Measurements from ENCODE around the gene ALDH1L1.

The ALDH1L1 gene

GRCh38 chr3:126087552-126088175 is 92.7 kb downstream of the ALDH1L1 start:
- POLR2A ChIA-PET = no interaction called here
- no peaks in the 10 kb centered on the region for H3K36me3 ChIP-seq (ENCODE audit: control insufficient read depth in 4 of 4, insufficient read depth in 4 of 4, low read length in 3 of 4)
- H3K27me3 ChIP-seq (replicated peaks in 2 of 5; ENCODE audit: control insufficient read depth in 4 of 5, insufficient read depth in 5 of 5, low read length in 4 of 5) = no peaks in the 10 kb centered on the region
- DNase-seq = no peak
- no peaks in the 10 kb centered on the region for H3K9me3 ChIP-seq (ENCODE audit: control extremely low read depth in 1 of 5, control insufficient read depth in 4 of 5, insufficient read depth in 2 of 5, low read depth in 1 of 5, low read length in 4 of 5)
- 94% methylated on average over 1 of the region's 1 CpG for WGBS (ENCODE audit: insufficient coverage)
- H3K4me3 ChIP-seq (ENCODE audit: control insufficient read depth in 1 of 7, extremely low read depth in 1 of 7, insufficient read depth in 4 of 7, low read depth in 2 of 7, low read length in 6 of 7) = no peak overlapping the region
- CTCF ChIA-PET = no interaction called here
- H3K27ac ChIP-seq (ENCODE audit: insufficient read depth in 1 of 2, low read depth in 1 of 2, low read length in 2 of 2, poor library complexity in 1 of 2, severe bottlenecking in 2 of 2) = no peak overlapping the region
- peaks cover 0 to 12% (median 7%) of the 10 kb centered on the region in 4 experiments for H3K4me1 ChIP-seq (ENCODE audit: control extremely low read depth in 1 of 4, control insufficient read depth in 4 of 4, insufficient read depth in 4 of 4, low read length in 3 of 4)

DNA sequence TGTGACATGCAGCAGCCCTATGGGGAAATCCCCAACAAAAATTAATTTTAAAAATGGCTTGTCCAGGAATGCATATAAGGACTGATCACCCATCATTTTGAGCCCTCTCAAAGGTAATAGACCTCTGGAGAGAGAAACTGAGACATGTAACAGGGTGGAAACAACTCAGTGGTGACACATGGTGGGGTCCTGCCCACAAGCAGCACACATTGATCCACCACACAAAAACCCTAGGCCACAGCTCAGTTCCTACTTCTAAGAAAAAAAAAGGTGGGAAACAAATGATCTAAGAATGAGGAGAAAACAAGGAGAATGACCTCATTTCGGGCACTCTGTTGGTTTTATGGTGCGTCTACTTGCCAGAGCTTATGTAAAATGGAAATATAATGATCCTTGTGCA is 94.5 kb downstream of the ALDH1L1 start:
- WGBS (ENCODE audit: insufficient coverage) = 100% methylated on average over 1 of the region's 2 CpGs
- H3K4me3 ChIP-seq (ENCODE audit: control insufficient read depth in 1 of 7, extremely low read depth in 1 of 7, insufficient read depth in 4 of 7, low read depth in 2 of 7, low read length in 6 of 7) = no peak overlapping the region
- H3K36me3 ChIP-seq (ENCODE audit: control insufficient read depth in 4 of 4, insufficient read depth in 4 of 4, low read length in 3 of 4) = peaks cover 0 to 2% (median 0%) of the 10 kb centered on the region in 4 experiments
- no peak overlapping the region for H3K27ac ChIP-seq (ENCODE audit: insufficient read depth in 1 of 2, low read depth in 1 of 2, low read length in 2 of 2, poor library complexity in 1 of 2, severe bottlenecking in 2 of 2)
- CTCF ChIA-PET = interaction anchor here (1.2 kb wide), 1 partner anchor 14 kb away, joined by 3 read pairs; no protein-coding TSS in a partner anchor
- POLR2A ChIA-PET = no interaction called here
- peak in 1 of 3 donors; percentile 7 for DNase-seq
- peaks cover 0 to 12% (median 7%) of the 10 kb centered on the region in 4 experiments for H3K4me1 ChIP-seq (ENCODE audit: control extremely low read depth in 1 of 4, control insufficient read depth in 4 of 4, insufficient read depth in 4 of 4, low read length in 3 of 4)
- no peaks in the 10 kb centered on the region for H3K9me3 ChIP-seq (ENCODE audit: control extremely low read depth in 1 of 5, control insufficient read depth in 4 of 5, insufficient read depth in 2 of 5, low read depth in 1 of 5, low read length in 4 of 5)
- H3K27me3 ChIP-seq (replicated peaks in 2 of 5; ENCODE audit: control insufficient read depth in 4 of 5, insufficient read depth in 5 of 5, low read length in 4 of 5) = no peaks in the 10 kb centered on the region

DNA sequence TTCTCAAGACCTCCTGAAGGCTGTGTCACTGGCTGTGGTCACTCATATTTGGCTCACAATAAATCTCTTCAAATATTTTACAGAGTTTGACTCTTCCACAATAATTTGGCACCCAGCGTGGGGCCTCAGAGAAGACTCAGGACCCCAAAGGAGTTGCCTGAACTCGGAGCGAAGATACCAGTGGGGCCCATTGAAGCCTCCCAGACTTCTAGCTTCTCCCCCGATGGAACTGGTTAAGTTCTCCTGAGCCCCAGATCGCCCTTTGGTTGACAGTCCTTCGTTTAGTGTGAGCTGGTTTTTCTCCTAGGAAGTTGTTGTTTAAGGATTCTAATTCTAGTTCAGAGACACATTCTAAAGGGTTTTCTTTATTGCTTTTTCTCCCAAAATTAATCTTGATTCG is 95.1 kb downstream of the ALDH1L1 start:
- Histone ChIP-seq H3K36me3 (ENCODE audit: control insufficient read depth in 4 of 4, insufficient read depth in 4 of 4, low read length in 3 of 4) (peaks cover 0 to 2% (median 1%) of the 10 kb centered on the region in 4 experiments), H3K27ac (ENCODE audit: insufficient read depth in 1 of 2, low read depth in 1 of 2, low read length in 2 of 2, poor library complexity in 1 of 2, severe bottlenecking in 2 of 2) (no peak overlapping the region), H3K4me1 (ENCODE audit: control extremely low read depth in 1 of 4, control insufficient read depth in 4 of 4, insufficient read depth in 4 of 4, low read length in 3 of 4) (peaks cover 0 to 12% (median 7%) of the 10 kb centered on the region in 4 experiments), H3K4me3 (ENCODE audit: control insufficient read depth in 1 of 7, extremely low read depth in 1 of 7, insufficient read depth in 4 of 7, low read depth in 2 of 7, low read length in 6 of 7) (no peak overlapping the region), H3K9me3 (ENCODE audit: control extremely low read depth in 1 of 5, control insufficient read depth in 4 of 5, insufficient read depth in 2 of 5, low read depth in 1 of 5, low read length in 4 of 5) (no peaks in the 10 kb centered on the region), H3K27me3 (replicated peaks in 2 of 5; ENCODE audit: control insufficient read depth in 4 of 5, insufficient read depth in 5 of 5, low read length in 4 of 5) (no peaks in the 10 kb centered on the region)
- 98% methylated on average over 5 of the region's 7 CpGs for WGBS (ENCODE audit: insufficient coverage)
- ChIA-PET CTCF (no interaction called here), POLR2A (no interaction called here)
- DNase-seq = no peak

DNA sequence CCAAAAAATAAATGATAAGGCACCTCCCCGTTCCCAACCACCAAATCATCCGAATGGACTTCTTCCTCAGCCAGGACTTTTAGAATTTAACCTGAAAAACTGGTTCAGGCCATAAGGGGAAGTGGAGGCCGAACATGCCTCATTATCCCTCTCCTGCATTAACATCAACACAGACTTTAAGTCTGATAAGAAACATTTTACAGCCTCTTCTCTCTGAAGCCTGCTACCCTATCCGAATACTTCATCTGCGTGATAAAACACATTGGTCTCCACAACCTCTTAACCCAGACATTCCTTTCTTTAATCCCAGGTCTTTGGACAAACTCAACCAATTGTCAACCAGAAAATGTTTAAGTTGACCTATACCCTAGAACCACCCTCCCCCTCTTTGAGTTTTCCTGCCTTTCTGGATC is 95.6 kb downstream of the ALDH1L1 start:
- no peak for DNase-seq
- Histone ChIP-seq H3K27ac (ENCODE audit: insufficient read depth in 1 of 2, low read depth in 1 of 2, low read length in 2 of 2, poor library complexity in 1 of 2, severe bottlenecking in 2 of 2) (peak overlapping the region; percentile 54 to 83), H3K9me3 (ENCODE audit: control extremely low read depth in 1 of 5, control insufficient read depth in 4 of 5, insufficient read depth in 2 of 5, low read depth in 1 of 5, low read length in 4 of 5) (no peaks in the 10 kb centered on the region), H3K4me1 (ENCODE audit: control extremely low read depth in 1 of 4, control insufficient read depth in 4 of 4, insufficient read depth in 4 of 4, low read length in 3 of 4) (peaks cover 0 to 12% (median 7%) of the 10 kb centered on the region in 4 experiments), H3K4me3 (ENCODE audit: control insufficient read depth in 1 of 7, extremely low read depth in 1 of 7, insufficient read depth in 4 of 7, low read depth in 2 of 7, low read length in 6 of 7) (peak overlapping the region in 6 of 7 experiments; percentile 70 to 86 (median 74)), H3K36me3 (ENCODE audit: control insufficient read depth in 4 of 4, insufficient read depth in 4 of 4, low read length in 3 of 4) (peaks cover 0 to 2% (median 1%) of the 10 kb centered on the region in 4 experiments), H3K27me3 (replicated peaks in 2 of 5; ENCODE audit: control insufficient read depth in 4 of 5, insufficient read depth in 5 of 5, low read length in 4 of 5) (no peaks in the 10 kb centered on the region)
- WGBS (ENCODE audit: insufficient coverage) = 83% methylated on average over 5 of the region's 5 CpGs
- ChIA-PET POLR2A (no interaction called here), CTCF (no interaction called here)

- DNase-seq = peak; percentile 75 to 89 (median 77)
- CTCF ChIA-PET = no interaction called here
- Histone ChIP-seq H3K27me3 (replicated peaks in 2 of 5; ENCODE audit: control insufficient read depth in 4 of 5, insufficient read depth in 5 of 5, low read length in 4 of 5) (no peaks in the 10 kb centered on the region), H3K4me1 (ENCODE audit: control extremely low read depth in 1 of 4, control insufficient read depth in 4 of 4, insufficient read depth in 4 of 4, low read length in 3 of 4) (peaks cover 0 to 12% (median 7%) of the 10 kb centered on the region in 4 experiments), H3K4me3 (ENCODE audit: control insufficient read depth in 1 of 7, extremely low read depth in 1 of 7, insufficient read depth in 4 of 7, low read depth in 2 of 7, low read length in 6 of 7) (peak within 1 kb of the TSS; percentile 70 to 87 (median 74)), H3K27ac (ENCODE audit: insufficient read depth in 1 of 2, low read depth in 1 of 2, low read length in 2 of 2, poor library complexity in 1 of 2, severe bottlenecking in 2 of 2) (peak within 1 kb of the TSS; percentile 54 to 83), H3K36me3 (ENCODE audit: control insufficient read depth in 4 of 4, insufficient read depth in 4 of 4, low read length in 3 of 4) (peaks cover 0 to 2% (median 1%) of the 10 kb centered on the region in 4 experiments), H3K9me3 (ENCODE audit: control extremely low read depth in 1 of 5, control insufficient read depth in 4 of 5, insufficient read depth in 2 of 5, low read depth in 1 of 5, low read length in 4 of 5) (no peaks in the 10 kb centered on the region)
- WGBS (ENCODE audit: insufficient coverage) = 0% methylated on average over 41 of the region's 72 CpGs
- POLR2A ChIA-PET = no interaction called here
Measured at GRCh38 chr3:126083913-126084767, 96.2 kb downstream of the ALDH1L1 start, which contains the start of gene SLC41A3. SLC41A3 (minus strand) TSS chr3:126084124; CDS start chr3:126068219, 15,905 bp downstream.

DNA sequence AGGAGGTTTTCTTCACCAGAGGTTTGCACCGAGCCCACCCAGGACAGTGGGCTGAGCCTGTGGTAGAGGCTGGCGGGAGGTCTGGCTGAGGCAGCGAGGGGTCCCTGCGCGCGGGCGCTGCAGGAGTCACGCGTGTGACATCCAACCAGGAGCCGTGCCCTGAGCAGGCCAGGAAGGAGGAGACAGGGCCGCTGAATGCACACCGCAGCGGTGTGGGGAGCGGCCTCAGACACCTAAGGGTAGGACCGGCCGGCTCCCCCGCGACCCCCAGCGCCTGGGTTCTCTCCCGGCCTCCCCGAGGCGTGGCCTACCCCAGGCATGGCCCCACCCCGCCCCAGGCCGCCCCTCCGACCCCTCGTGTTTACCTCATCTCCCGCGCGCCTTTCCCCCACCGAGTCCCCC is 96.9 kb downstream of the ALDH1L1 start:
- CTCF ChIA-PET = no interaction called here
- H3K36me3 ChIP-seq (ENCODE audit: control insufficient read depth in 4 of 4, insufficient read depth in 4 of 4, low read length in 3 of 4) = peaks cover 0 to 2% (median 1%) of the 10 kb centered on the region in 4 experiments
- H3K27ac ChIP-seq (ENCODE audit: insufficient read depth in 1 of 2, low read depth in 1 of 2, low read length in 2 of 2, poor library complexity in 1 of 2, severe bottlenecking in 2 of 2) = peak overlapping the region in 1 of 2 experiments; percentile 83
- H3K9me3 ChIP-seq (ENCODE audit: control extremely low read depth in 1 of 5, control insufficient read depth in 4 of 5, insufficient read depth in 2 of 5, low read depth in 1 of 5, low read length in 4 of 5) = no peaks in the 10 kb centered on the region
- peak overlapping the region; percentile 50 to 86 (median 73) for H3K4me3 ChIP-seq (ENCODE audit: control insufficient read depth in 1 of 7, extremely low read depth in 1 of 7, insufficient read depth in 4 of 7, low read depth in 2 of 7, low read length in 6 of 7)
- peak; percentile 50 to 85 (median 76) for DNase-seq
- H3K27me3 ChIP-seq (replicated peaks in 2 of 5; ENCODE audit: control insufficient read depth in 4 of 5, insufficient read depth in 5 of 5, low read length in 4 of 5) = no peaks in the 10 kb centered on the region
- POLR2A ChIA-PET = no interaction called here
- H3K4me1 ChIP-seq (ENCODE audit: control extremely low read depth in 1 of 4, control insufficient read depth in 4 of 4, insufficient read depth in 4 of 4, low read length in 3 of 4) = peaks cover 0 to 12% (median 7%) of the 10 kb centered on the region in 4 experiments
- WGBS (ENCODE audit: insufficient coverage) = 0% methylated on average over 24 of the region's 30 CpGs

DNA sequence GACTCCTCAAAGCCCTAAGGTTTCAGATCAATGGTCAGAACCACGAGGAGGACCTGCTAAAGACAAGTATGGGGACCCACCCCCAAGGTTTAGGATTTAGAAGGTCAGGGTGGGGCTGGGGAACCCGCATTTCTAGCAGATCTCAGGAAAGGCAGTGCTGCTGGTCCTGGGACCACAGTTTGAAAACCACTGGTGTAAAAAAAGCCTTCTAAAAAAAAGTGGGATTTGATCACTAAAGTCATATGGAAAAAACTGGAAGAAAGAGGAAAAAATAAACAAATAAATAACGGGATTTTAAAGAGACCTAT is 97.3 kb downstream of the ALDH1L1 start:
- Histone ChIP-seq H3K27ac (ENCODE audit: insufficient read depth in 1 of 2, low read depth in 1 of 2, low read length in 2 of 2, poor library complexity in 1 of 2, severe bottlenecking in 2 of 2) (peak overlapping the region in 1 of 2 experiments; percentile 83), H3K27me3 (replicated peaks in 2 of 5; ENCODE audit: control insufficient read depth in 4 of 5, insufficient read depth in 5 of 5, low read length in 4 of 5) (no peaks in the 10 kb centered on the region), H3K4me1 (ENCODE audit: control extremely low read depth in 1 of 4, control insufficient read depth in 4 of 4, insufficient read depth in 4 of 4, low read length in 3 of 4) (peaks cover 0 to 12% (median 7%) of the 10 kb centered on the region in 4 experiments), H3K4me3 (ENCODE audit: control insufficient read depth in 1 of 7, extremely low read depth in 1 of 7, insufficient read depth in 4 of 7, low read depth in 2 of 7, low read length in 6 of 7) (peak overlapping the region; percentile 50 to 86 (median 73)), H3K36me3 (ENCODE audit: control insufficient read depth in 4 of 4, insufficient read depth in 4 of 4, low read length in 3 of 4) (peaks cover 0 to 2% (median 1%) of the 10 kb centered on the region in 4 experiments), H3K9me3 (ENCODE audit: control extremely low read depth in 1 of 5, control insufficient read depth in 4 of 5, insufficient read depth in 2 of 5, low read depth in 1 of 5, low read length in 4 of 5) (no peaks in the 10 kb centered on the region)
- ChIA-PET POLR2A (no interaction called here), CTCF (no interaction called here)
- peak in 1 of 3 donors; percentile 34 for DNase-seq
- 22% methylated on average over 3 of the region's 3 CpGs for WGBS (ENCODE audit: insufficient coverage)
